Retinal pigment epithelial cell (primary cell): ENCODE measurements around the gene KIF26A.

Source experiments
- DNase-seq: peaks from one replicate; pipeline ENCODE4 v3.0.0-alpha.2; 2010; ENCODE audit warnings: low read depth
- H3K4me3 ChIP-seq: 2 replicates; pipeline ENCODE4 v1.5.1; 2011; ENCODE audit warnings: mild to moderate bottlenecking, low read length, control low read depth, moderate library complexity
- CTCF ChIP-seq: conservative IDR thresholded peaks from 2 replicates; pipeline ENCODE4 v1.5.1; 2011; ENCODE audit warnings: low read depth, low read length, control low read depth, inconsistent platforms

The KIF26A gene

DNA sequence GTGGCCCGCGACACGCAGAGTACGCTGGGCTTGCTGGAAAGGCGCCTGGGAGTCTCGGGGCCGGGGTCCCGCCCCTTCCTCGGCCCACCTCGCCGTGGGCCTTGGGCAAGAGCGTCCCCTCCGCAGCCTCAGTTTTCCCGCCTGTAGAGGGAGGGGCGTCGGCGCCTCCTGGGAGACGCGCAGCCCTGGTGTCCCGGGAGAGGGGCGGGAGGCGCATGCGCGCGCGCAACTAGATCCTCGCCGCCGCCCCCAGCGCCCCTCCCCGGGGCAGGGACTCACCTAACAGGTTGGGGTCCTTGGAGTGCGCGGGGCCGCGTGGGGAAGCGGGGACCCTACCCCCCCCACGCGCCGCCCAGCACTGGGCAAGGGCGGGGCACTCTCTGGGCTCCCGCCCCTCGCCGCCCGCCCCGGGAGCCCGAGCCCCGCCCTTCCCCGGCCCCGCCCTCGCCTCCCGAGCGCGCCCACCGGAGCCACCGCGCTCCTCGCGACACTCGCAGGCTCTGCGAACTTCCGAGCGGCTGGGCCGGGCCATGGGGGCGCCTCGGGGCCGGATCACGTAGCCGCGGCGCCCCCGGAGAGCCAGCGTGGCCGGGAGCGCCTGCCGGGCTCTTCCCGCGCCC is at the start of gene KIF26A:
Gene KIF26A (plus strand): TSS at position 490 of the 620 bp plus-strand sequence. CDS start 136 bp downstream, outside the sequence.
- no peak for TF ChIP-seq CTCF
- DNase-seq = no peak
- H3K4me3 ChIP-seq = peak within 1 kb of the TSS; percentile 41

DNA sequence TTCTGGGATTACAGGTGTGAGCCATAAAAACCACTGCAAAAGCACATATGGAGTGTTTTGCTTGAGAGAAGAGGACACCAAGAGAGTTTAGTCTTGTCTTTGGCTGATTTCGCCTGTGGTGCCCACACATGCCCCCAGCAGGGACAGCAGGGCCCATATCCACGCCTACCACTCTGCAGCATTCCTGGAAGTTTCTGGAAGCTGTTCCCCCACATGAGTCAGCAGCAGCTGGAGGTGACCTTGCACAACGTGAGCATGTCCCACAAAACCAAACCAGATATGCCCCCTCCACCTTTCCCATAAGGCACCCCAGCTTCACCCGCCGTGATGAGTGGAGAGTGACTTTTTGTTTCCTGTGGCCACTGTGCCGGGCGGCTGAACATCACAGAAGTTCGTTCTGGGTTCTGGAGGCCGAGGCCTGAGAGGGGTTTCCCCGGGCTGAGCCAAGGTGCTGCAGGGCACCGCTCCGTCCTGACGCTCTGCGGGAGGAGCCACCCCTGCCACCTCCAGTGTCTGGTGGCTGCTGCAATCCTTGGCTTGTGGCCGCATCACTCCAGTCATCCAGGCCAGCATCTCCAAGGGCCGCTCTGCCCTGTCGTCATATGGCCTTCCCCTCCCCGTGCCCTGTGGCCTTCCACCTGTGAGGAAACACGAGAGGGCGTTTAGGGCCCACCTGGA is 48.2 kb upstream of the KIF26A start:
- no peak for DNase-seq
- H3K4me3 ChIP-seq = no peak overlapping the region
- no peak for TF ChIP-seq CTCF

DNA sequence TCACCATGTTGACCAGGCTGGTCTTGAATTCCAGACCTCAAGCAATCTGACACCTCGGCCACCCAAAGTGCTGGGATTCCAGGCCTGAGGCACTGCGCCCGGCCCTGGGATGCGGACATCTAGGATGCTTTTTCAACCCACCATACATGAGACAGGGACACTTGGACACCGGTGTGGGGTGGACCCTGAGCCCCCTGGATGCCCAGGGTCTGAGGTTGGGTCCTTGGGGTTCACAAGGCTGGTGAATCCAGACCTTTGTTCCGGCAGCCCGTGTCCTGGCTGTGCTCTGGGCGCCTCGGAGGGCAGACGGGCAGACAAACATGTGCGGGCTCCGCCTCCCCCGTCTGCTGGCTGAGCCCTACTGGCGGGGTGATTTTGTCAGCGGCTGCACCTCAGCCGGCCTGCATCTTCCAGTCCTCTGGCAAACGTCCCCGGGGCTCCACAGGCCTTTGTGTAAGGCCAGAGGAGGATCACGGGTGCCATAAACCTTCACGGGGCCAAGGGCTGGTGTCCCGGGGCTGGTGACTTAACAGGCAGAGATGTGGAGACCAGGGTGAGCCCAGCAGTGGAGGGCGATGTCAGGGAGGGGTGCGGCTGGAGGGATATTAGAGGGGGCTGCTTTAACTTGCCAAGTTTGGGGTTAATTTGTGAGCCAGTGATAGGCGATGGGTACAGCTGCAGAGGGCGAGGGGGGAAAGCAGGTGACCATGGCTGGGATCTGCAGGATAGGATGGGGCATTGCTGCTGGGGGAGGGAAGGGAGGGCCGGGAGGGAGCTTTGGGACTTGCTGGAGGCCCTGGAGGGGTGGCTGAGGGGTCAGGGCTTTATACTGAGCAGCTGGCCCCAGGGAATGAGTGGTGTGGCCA is 47.1 kb upstream of the KIF26A start:
- no peak for DNase-seq
- H3K4me3 ChIP-seq = no peak overlapping the region
- no peak for TF ChIP-seq CTCF

- TF ChIP-seq CTCF = no peak
- no peak overlapping the region for H3K4me3 ChIP-seq
- no peak for DNase-seq
These were observed 46.2 kb upstream of the KIF26A start for GRCh38 chr14:104091927-104092771.

DNA sequence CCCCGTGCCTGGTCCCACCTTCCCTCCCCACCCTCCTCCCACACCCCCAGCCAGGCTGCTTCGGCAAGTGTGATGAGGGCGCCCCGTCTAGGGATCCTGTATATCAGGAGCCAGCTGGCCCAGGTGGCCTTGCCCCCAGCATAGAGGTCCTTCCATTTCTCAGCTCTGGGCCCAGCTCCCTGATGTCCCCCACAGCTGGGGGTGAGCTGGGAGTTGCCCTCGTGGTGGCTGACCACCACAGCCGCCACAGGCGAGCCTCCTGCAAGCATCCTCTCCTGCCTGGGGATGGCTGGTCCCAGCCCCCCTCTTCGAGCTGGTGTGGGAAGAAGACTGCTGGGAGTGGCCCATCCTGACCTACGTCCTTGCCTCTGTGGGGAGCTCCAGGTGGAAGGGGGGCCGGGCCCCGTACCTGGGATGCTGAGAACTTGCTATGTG is 45.4 kb upstream of the KIF26A start:
- H3K4me3 ChIP-seq = no peak overlapping the region
- no peak for TF ChIP-seq CTCF
- DNase-seq = no peak

GRCh38 chr14:104093366-104094055 is 44.9 kb upstream of the KIF26A start:
- no peak overlapping the region for H3K4me3 ChIP-seq
- no peak for DNase-seq
- no peak for TF ChIP-seq CTCF
